ENCODE data around the gene SYP.

SYP gene

GRCh38 chrX:49214996-49215526, 15.1 kb upstream of the SYP start:
- no peaks in the 10 kb centered on the region for H3K9me3 ChIP-seq (ENCODE audit: control insufficient read depth, low read depth, low read length)
- no peaks in the 10 kb centered on the region for H3K4me1 ChIP-seq (ENCODE audit: control insufficient read depth, low read depth, low read length)
- H3K36me3 ChIP-seq (ENCODE audit: control insufficient read depth, low read depth, low read length) = no peaks in the 10 kb centered on the region
- no peak overlapping the region for H3K9ac ChIP-seq (ENCODE audit: low read length)
- no peak overlapping the region for H3K4me3 ChIP-seq (ENCODE audit: low read length)
- no peaks in the 10 kb centered on the region for H3K27me3 ChIP-seq (ENCODE audit: control insufficient read depth, insufficient read depth, low read length)
- no peak overlapping the region for H3K27ac ChIP-seq (ENCODE audit: low read length)

- no peaks in the 10 kb centered on the region for H3K4me1 ChIP-seq (ENCODE audit: control insufficient read depth, low read depth, low read length)
- H3K9ac ChIP-seq (ENCODE audit: low read length) = no peak overlapping the region
- no peaks in the 10 kb centered on the region for H3K27me3 ChIP-seq (ENCODE audit: control insufficient read depth, insufficient read depth, low read length)
- no peak overlapping the region for H3K27ac ChIP-seq (ENCODE audit: low read length)
- no peak overlapping the region for H3K4me3 ChIP-seq (ENCODE audit: low read length)
- H3K36me3 ChIP-seq (ENCODE audit: control insufficient read depth, low read depth, low read length) = no peaks in the 10 kb centered on the region
- no peaks in the 10 kb centered on the region for H3K9me3 ChIP-seq (ENCODE audit: control insufficient read depth, low read depth, low read length)
Measured at GRCh38 chrX:49214416-49214815, 14.4 kb upstream of the SYP start.

GRCh38 chrX:49212861-49213260, 12.9 kb upstream of the SYP start:
- H3K9ac ChIP-seq (ENCODE audit: low read length) = no peak overlapping the region
- no peaks in the 10 kb centered on the region for H3K36me3 ChIP-seq (ENCODE audit: control insufficient read depth, low read depth, low read length)
- no peak overlapping the region for H3K4me3 ChIP-seq (ENCODE audit: low read length)
- no peaks in the 10 kb centered on the region for H3K9me3 ChIP-seq (ENCODE audit: control insufficient read depth, low read depth, low read length)
- no peaks in the 10 kb centered on the region for H3K27me3 ChIP-seq (ENCODE audit: control insufficient read depth, insufficient read depth, low read length)
- H3K4me1 ChIP-seq (ENCODE audit: control insufficient read depth, low read depth, low read length) = no peaks in the 10 kb centered on the region
- no peak overlapping the region for H3K27ac ChIP-seq (ENCODE audit: low read length)

- Histone ChIP-seq H3K9me3 (ENCODE audit: control insufficient read depth, low read depth, low read length) (no peaks in the 10 kb centered on the region), H3K36me3 (ENCODE audit: control insufficient read depth, low read depth, low read length) (no peaks in the 10 kb centered on the region), H3K4me3 (ENCODE audit: low read length) (no peak overlapping the region), H3K27me3 (ENCODE audit: control insufficient read depth, insufficient read depth, low read length) (no peaks in the 10 kb centered on the region), H3K9ac (ENCODE audit: low read length) (no peak overlapping the region), H3K27ac (ENCODE audit: low read length) (no peak overlapping the region), H3K4me1 (ENCODE audit: control insufficient read depth, low read depth, low read length) (no peaks in the 10 kb centered on the region)
Measured at GRCh38 chrX:49212209-49212608, 12.2 kb upstream of the SYP start.

GRCh38 chrX:49211074-49211473, 11.1 kb upstream of the SYP start:
- H3K36me3 ChIP-seq (ENCODE audit: control insufficient read depth, low read depth, low read length) = no peaks in the 10 kb centered on the region
- H3K9me3 ChIP-seq (ENCODE audit: control insufficient read depth, low read depth, low read length) = no peaks in the 10 kb centered on the region
- H3K4me1 ChIP-seq (ENCODE audit: control insufficient read depth, low read depth, low read length) = no peaks in the 10 kb centered on the region
- H3K27ac ChIP-seq (ENCODE audit: low read length) = no peak overlapping the region
- no peak overlapping the region for H3K4me3 ChIP-seq (ENCODE audit: low read length)
- no peaks in the 10 kb centered on the region for H3K27me3 ChIP-seq (ENCODE audit: control insufficient read depth, insufficient read depth, low read length)
- no peak overlapping the region for H3K9ac ChIP-seq (ENCODE audit: low read length)

GRCh38 chrX:49210406-49210805, 10.4 kb upstream of the SYP start:
- H3K27ac ChIP-seq (ENCODE audit: low read length) = no peak overlapping the region
- H3K9me3 ChIP-seq (ENCODE audit: control insufficient read depth, low read depth, low read length) = peaks cover 4% of the 10 kb centered on the region
- H3K9ac ChIP-seq (ENCODE audit: low read length) = no peak overlapping the region
- no peaks in the 10 kb centered on the region for H3K27me3 ChIP-seq (ENCODE audit: control insufficient read depth, insufficient read depth, low read length)
- no peaks in the 10 kb centered on the region for H3K36me3 ChIP-seq (ENCODE audit: control insufficient read depth, low read depth, low read length)
- no peak overlapping the region for H3K4me3 ChIP-seq (ENCODE audit: low read length)
- no peaks in the 10 kb centered on the region for H3K4me1 ChIP-seq (ENCODE audit: control insufficient read depth, low read depth, low read length)

GRCh38 chrX:49209434-49210251, 9.7 kb upstream of the SYP start:
- H3K27ac ChIP-seq (ENCODE audit: low read length) = no peak overlapping the region
- H3K9ac ChIP-seq (ENCODE audit: low read length) = no peak overlapping the region
- H3K9me3 ChIP-seq (ENCODE audit: control insufficient read depth, low read depth, low read length) = peaks cover 4% of the 10 kb centered on the region
- H3K4me3 ChIP-seq (ENCODE audit: low read length) = no peak overlapping the region
- H3K27me3 ChIP-seq (ENCODE audit: control insufficient read depth, insufficient read depth, low read length) = no peaks in the 10 kb centered on the region
- H3K36me3 ChIP-seq (ENCODE audit: control insufficient read depth, low read depth, low read length) = no peaks in the 10 kb centered on the region
- H3K4me1 ChIP-seq (ENCODE audit: control insufficient read depth, low read depth, low read length) = no peaks in the 10 kb centered on the region

- Histone ChIP-seq H3K27ac (ENCODE audit: low read length) (no peak overlapping the region), H3K4me1 (ENCODE audit: control insufficient read depth, low read depth, low read length) (no peaks in the 10 kb centered on the region), H3K4me3 (ENCODE audit: low read length) (no peak overlapping the region), H3K9me3 (ENCODE audit: control insufficient read depth, low read depth, low read length) (peaks cover 4% of the 10 kb centered on the region), H3K27me3 (ENCODE audit: control insufficient read depth, insufficient read depth, low read length) (no peaks in the 10 kb centered on the region), H3K36me3 (ENCODE audit: control insufficient read depth, low read depth, low read length) (no peaks in the 10 kb centered on the region), H3K9ac (ENCODE audit: low read length) (no peak overlapping the region)
Measured at GRCh38 chrX:49208399-49208798, 8.4 kb upstream of the SYP start.

- H3K27me3 ChIP-seq (ENCODE audit: control insufficient read depth, insufficient read depth, low read length) = no peaks in the 10 kb centered on the region
Measured at GRCh38 chrX:49206543-49206942, 6.5 kb upstream of the SYP start.

GRCh38 chrX:49205443-49205842, 5.5 kb upstream of the SYP start:
- no peaks in the 10 kb centered on the region for H3K36me3 ChIP-seq (ENCODE audit: control insufficient read depth, low read depth, low read length)
- H3K27me3 ChIP-seq (ENCODE audit: control insufficient read depth, insufficient read depth, low read length) = no peaks in the 10 kb centered on the region
- H3K9ac ChIP-seq (ENCODE audit: low read length) = no peak overlapping the region
- no peak overlapping the region for H3K27ac ChIP-seq (ENCODE audit: low read length)
- H3K4me3 ChIP-seq (ENCODE audit: low read length) = no peak overlapping the region
- H3K9me3 ChIP-seq (ENCODE audit: control insufficient read depth, low read depth, low read length) = peaks cover 4% of the 10 kb centered on the region
- no peaks in the 10 kb centered on the region for H3K4me1 ChIP-seq (ENCODE audit: control insufficient read depth, low read depth, low read length)

More at GRCh38 chrX:49206543-49206942, 6.5 kb upstream of the SYP start:
- no peak overlapping the region for H3K4me3 ChIP-seq (ENCODE audit: low read length)
- H3K9ac ChIP-seq (ENCODE audit: low read length) = no peak overlapping the region
- peaks cover 4% of the 10 kb centered on the region for H3K9me3 ChIP-seq (ENCODE audit: control insufficient read depth, low read depth, low read length)
- no peak overlapping the region for H3K27ac ChIP-seq (ENCODE audit: low read length)
- no peaks in the 10 kb centered on the region for H3K4me1 ChIP-seq (ENCODE audit: control insufficient read depth, low read depth, low read length)
- H3K36me3 ChIP-seq (ENCODE audit: control insufficient read depth, low read depth, low read length) = no peaks in the 10 kb centered on the region

- Histone ChIP-seq H3K36me3 (ENCODE audit: control insufficient read depth, low read depth, low read length) (no peaks in the 10 kb centered on the region), H3K9me3 (ENCODE audit: control insufficient read depth, low read depth, low read length) (peaks cover 4% of the 10 kb centered on the region), H3K4me1 (ENCODE audit: control insufficient read depth, low read depth, low read length) (no peaks in the 10 kb centered on the region), H3K27ac (ENCODE audit: low read length) (no peak overlapping the region), H3K4me3 (ENCODE audit: low read length) (no peak overlapping the region), H3K9ac (ENCODE audit: low read length) (no peak overlapping the region), H3K27me3 (ENCODE audit: control insufficient read depth, insufficient read depth, low read length) (no peaks in the 10 kb centered on the region)
Measured at GRCh38 chrX:49204709-49205108, 4.7 kb upstream of the SYP start.

- H3K4me1 ChIP-seq (ENCODE audit: control insufficient read depth, low read depth, low read length) = no peaks in the 10 kb centered on the region
- H3K9me3 ChIP-seq (ENCODE audit: control insufficient read depth, low read depth, low read length) = peaks cover 4% of the 10 kb centered on the region
- no peaks in the 10 kb centered on the region for H3K27me3 ChIP-seq (ENCODE audit: control insufficient read depth, insufficient read depth, low read length)
- H3K9ac ChIP-seq (ENCODE audit: low read length) = no peak overlapping the region
- H3K36me3 ChIP-seq (ENCODE audit: control insufficient read depth, low read depth, low read length) = no peaks in the 10 kb centered on the region
- H3K27ac ChIP-seq (ENCODE audit: low read length) = no peak overlapping the region
- no peak overlapping the region for H3K4me3 ChIP-seq (ENCODE audit: low read length)
Measured at GRCh38 chrX:49204017-49204416, 4.0 kb upstream of the SYP start.

Measured in iPS-18a (cell line).